GM20000 (cell line): ENCODE measurements around the gene ATP8B1.

Experiments
- DNase-seq: peaks from one replicate; pipeline ENCODE4 v3.0.0; 2012; ENCODE audit warnings: low spot score
- TF ChIP-seq, protein P1 (sequence below): IDR thresholded peaks from 2 replicates; pipeline ENCODE4 v1.5.1; 2012; ENCODE audit warnings: mild to moderate bottlenecking, control low read depth; ENCODE audit errors: extremely low read depth, missing control alignments

ATP8B1 gene

DNA sequence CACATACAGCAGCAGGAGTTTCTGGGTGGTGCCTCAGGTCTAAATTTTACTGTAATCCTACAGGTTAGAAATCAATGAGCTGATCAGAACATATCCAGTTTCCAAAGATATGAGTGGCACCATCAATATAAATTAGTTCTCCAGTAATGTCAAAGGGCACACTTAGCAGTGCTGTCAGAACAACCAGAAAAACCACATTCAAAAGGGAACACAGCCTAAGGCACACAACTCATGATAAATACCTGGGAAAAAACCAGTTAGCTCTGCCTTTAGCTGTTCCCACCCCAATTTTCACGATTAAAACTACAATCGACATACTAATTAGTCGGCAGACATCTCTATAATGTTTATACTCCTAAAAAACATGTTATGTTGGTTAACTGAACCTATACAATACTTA, 31.5 kb downstream of the ATP8B1 start:
- TF ChIP-seq, protein P1, sequence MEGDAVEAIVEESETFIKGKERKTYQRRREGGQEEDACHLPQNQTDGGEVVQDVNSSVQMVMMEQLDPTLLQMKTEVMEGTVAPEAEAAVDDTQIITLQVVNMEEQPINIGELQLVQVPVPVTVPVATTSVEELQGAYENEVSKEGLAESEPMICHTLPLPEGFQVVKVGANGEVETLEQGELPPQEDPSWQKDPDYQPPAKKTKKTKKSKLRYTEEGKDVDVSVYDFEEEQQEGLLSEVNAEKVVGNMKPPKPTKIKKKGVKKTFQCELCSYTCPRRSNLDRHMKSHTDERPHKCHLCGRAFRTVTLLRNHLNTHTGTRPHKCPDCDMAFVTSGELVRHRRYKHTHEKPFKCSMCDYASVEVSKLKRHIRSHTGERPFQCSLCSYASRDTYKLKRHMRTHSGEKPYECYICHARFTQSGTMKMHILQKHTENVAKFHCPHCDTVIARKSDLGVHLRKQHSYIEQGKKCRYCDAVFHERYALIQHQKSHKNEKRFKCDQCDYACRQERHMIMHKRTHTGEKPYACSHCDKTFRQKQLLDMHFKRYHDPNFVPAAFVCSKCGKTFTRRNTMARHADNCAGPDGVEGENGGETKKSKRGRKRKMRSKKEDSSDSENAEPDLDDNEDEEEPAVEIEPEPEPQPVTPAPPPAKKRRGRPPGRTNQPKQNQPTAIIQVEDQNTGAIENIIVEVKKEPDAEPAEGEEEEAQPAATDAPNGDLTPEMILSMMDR = no peak
- no peak for DNase-seq

DNA sequence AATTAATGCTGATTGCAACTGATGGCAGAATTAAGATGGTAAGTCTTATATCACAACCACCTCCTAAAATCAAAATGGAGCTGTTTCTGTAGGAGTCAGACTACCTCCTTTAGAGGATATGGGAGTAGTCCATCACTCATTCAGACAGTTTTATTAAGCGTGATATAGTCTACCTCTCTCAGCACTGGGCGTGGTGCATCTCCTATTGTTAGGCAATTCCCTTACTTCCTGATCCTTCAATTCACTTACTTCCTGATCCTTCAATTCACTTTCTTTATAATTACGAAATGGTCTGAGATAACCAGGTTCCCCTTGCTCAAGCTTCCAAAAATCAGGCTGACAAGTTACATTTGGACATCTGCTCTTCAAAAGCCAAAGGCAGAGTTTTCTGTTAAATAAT, 31.9 kb downstream of the ATP8B1 start:
- no peak for DNase-seq
- TF ChIP-seq, protein P1 = no peak

DNA sequence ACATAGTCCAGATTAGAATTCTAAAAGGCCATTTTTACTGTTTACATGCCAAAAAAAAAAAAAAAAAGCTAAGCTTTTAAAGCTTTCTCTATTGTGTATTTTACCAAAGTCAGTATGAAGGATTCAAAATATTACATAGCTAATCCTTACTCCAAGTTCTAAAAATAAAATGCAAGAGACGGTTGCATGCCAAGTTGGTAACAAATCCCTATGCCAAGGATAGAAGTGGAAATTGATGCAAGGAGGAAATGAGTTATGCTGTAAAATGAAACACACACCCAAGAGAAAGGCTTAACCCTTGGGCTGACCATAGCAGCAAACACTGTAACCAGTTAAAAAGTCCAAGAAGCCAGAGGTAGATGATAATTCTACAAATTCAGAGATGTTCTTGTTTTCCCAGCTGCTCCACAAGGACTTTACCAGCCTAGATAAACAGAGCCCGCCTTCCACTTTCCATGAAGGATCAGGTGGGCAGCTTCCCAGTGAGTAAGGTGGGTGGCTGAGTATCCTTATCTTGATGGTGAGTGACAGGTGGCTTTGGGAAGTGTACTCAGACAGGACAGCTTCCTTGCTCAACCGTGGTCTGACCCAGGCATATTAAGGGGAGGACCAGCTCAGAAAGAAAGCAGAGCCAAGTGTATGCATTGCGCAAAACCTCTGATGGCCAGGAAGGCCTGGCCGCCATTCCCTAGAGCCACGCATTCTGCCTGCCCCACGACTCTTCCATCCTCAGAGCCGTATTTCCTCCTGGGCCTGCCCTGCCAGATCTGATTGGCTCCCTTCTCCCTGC, 34.4 kb downstream of the ATP8B1 start:
- TF ChIP-seq, protein P1 = no peak
- no peak for DNase-seq

DNA sequence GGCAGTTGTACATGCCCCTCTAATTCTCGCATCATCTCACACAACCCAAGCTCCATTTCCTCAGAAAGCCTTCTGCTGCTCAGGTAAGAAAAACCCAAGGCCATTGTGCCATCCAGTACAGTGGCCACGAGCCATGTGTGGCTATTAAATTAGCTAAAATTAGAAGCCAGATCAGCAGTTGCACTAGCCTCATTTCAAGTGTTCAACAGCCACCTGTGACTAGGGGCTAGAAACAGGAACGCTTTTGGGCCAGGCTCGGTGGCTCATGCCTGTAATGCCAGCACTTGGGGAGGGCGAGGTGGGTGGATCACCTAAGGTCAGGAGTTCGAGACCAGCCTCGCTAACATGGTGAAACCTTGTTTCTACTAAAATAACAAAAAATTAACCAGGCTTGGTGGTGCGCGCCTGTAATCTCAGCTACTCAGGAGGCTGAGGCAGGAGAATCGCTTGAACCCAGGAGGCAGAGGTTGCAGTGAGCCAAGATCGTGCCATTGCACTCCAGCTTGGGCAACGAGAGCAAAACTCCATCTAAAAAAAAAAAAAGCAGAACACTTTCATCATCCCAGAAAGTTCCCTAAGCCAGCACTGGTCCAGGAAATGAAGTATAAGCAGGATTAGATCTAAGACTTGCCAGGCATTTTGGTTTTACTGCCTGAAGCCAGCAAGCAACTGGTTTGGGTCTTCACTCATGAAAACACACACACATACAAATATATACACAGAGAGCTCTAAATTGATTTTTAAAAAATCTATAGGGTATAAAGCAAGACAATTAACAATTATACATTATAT, 35.7 kb downstream of the ATP8B1 start:
- TF ChIP-seq, protein P1 = no peak
- no peak for DNase-seq

DNA sequence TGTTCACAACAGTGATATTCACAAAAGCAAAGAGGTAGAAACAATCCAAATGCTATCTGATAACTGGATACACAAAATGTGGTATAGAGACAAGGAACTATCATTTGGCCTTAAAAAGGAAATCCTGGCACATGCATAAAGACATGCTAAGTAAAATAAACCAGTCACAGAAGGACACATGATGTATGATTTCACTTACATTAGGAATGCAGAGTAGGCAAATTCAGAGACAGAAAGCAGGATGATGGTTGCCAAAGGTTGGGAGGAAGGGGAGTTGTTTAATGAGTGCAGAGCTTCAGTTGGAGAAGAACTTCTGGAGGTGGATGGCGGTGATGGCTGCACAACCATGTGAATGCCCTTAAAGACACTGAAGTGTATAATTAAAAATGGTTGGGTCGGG, 38.1 kb downstream of the ATP8B1 start:
- no peak for DNase-seq
- TF ChIP-seq, protein P1 = no peak

DNA sequence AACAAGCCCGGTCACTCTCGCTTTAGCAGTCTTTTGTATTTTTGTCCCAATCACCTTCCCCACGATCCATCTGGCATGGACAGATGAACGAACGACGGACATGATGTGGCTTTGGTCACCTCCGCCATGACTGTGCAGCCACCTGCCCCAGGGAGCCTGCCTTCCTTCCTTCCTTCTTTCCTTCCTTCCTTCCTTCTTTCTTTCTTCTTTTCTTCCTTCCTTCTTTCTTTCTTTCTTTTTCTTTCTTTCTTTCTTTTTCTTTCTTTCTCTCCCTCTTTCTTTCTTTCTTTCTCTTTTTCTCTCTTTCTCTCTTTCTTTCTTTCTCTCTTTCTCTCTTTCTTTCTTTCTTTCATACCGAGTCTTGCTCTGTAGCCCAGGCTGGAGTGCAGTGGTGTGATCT, 39.0 kb downstream of the ATP8B1 start:
- TF ChIP-seq, protein P1 = no peak

DNA sequence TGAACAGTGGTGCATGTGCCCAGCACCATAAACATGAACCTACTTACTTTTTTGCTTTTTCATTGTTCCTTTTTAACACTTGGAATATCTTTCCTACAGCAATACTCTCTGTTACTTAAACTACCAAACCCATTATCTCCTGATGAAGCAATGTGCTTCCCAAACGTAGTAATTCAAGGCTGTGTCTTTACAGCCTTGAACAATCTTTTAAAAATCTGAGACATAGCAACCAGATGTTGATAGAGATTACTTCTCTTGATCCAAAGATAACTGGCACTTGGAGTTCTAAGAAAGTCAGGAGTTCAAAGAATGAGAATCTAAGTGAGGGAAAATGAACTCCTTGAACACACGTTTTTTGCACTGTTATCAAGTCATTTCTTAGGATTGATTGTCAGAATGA, 40.4 kb downstream of the ATP8B1 start:
- TF ChIP-seq, protein P1 = no peak
- no peak for DNase-seq

More for the DNA sequence above, 39.0 kb downstream of the ATP8B1 start:
- DNase-seq = no peak
